Liver (tissue), 9 donors: Measurements from ENCODE around the gene TPM4. TPM values are rescaled to one million over a fixed set of nuclear protein-coding genes. Genes with fewer than 3 reads are reported as not detected.
A peak's percentile ranks its signal among the peaks of the same experiment; 100 is the strongest.

Source experiments
- DNase-seq: peaks from one replicate; pipeline ENCODE4 v3.0.0-alpha.2; 2017; ENCODE audit warnings: low spot score
- H3K27ac ChIP-seq, 2 donors: one replicate each; pipeline ENCODE4 v1.7.0; 2013; ENCODE audit warnings: inconsistent platforms in 2 of 2, low read length in 2 of 2, control low read depth in 1 of 2, low read depth in 1 of 2, mild to moderate bottlenecking in 1 of 2
- H3K27me3 ChIP-seq, 4 donors: one replicate each; pipeline versions ENCODE4 v1.6.1 to v1.7.0; 2013; ENCODE audit warnings: low read length in 3 of 4, inconsistent platforms in 1 of 4, mild to moderate bottlenecking in 1 of 4, moderate library complexity in 1 of 4; ENCODE audit not compliant: control insufficient read depth in 4 of 4, insufficient read depth in 4 of 4
- H3K36me3 ChIP-seq, 4 donors: one replicate each; pipeline versions ENCODE4 v1.6.1 to v1.7.0; 2013; ENCODE audit warnings: low read length in 3 of 4, mild to moderate bottlenecking in 3 of 4, low read depth in 1 of 4, moderate library complexity in 1 of 4; ENCODE audit not compliant: control insufficient read depth in 4 of 4, insufficient read depth in 3 of 4
- H3K4me1 ChIP-seq, 4 donors: one replicate each; pipeline versions ENCODE4 v1.6.1 to v1.7.0; 2013; ENCODE audit warnings: low read length in 3 of 4, mild to moderate bottlenecking in 3 of 4, moderate library complexity in 1 of 4; ENCODE audit not compliant: control insufficient read depth in 4 of 4, insufficient read depth in 4 of 4
- H3K4me3 ChIP-seq, 3 donors: one replicate each; pipeline versions ENCODE4 v1.6.1 to v1.7.0; 2013; ENCODE audit warnings: low read length in 3 of 3, control low read depth in 1 of 3, low read depth in 1 of 3, mild to moderate bottlenecking in 1 of 3
- H3K9ac ChIP-seq, 2 donors: one replicate each; pipeline ENCODE4 v1.7.0; 2013; ENCODE audit warnings: low read length in 2 of 2, mild to moderate bottlenecking in 2 of 2, moderate library complexity in 2 of 2, control low read depth in 1 of 2, low read depth in 1 of 2
- H3K9me3 ChIP-seq, 4 donors: one replicate each; pipeline versions ENCODE4 v1.6.1 to v1.7.0; 2013; ENCODE audit warnings: low read length in 3 of 4; ENCODE audit not compliant: control insufficient read depth in 4 of 4
- ATF3 ChIP-seq: IDR thresholded peaks from 2 replicates; pipeline ENCODE4 v1.6.1; 2016; ENCODE audit warnings: antibody characterized with exemption
- CTCF ChIP-seq: fragments of 150-350 bp; IDR thresholded peaks from 2 replicates; pipeline ENCODE4 v1.5.1; 2017; ENCODE audit warnings: improper control_type of control experiment, low read depth, low read length; ENCODE audit not compliant: missing input control
- EGR1 ChIP-seq, 2 donors: IDR thresholded peaks; 2 replicates each; pipeline ENCODE4 v1.6.1; 2016 to 2018; ENCODE audit warnings: antibody characterized with exemption in 2 of 2, low read depth in 2 of 2
- GABPA ChIP-seq, 2 donors: IDR thresholded peaks in 1 of 2; conservative IDR thresholded peaks in 1 of 2; 2 replicates each; pipeline ENCODE4 v1.6.1; 2016; ENCODE audit warnings: antibody characterized with exemption in 2 of 2, mild to moderate bottlenecking in 1 of 2, moderate library complexity in 1 of 2
- HNF4A ChIP-seq, 2 donors: conservative IDR thresholded peaks; 2 replicates each; pipeline ENCODE4 v1.6.1; 2016; ENCODE audit warnings: antibody characterized with exemption in 2 of 2, mild to moderate bottlenecking in 2 of 2
- HNF4G ChIP-seq: IDR thresholded peaks from 2 replicates; pipeline ENCODE4 v1.6.1; 2016; ENCODE audit warnings: antibody characterized with exemption
- JUND ChIP-seq, 2 donors: IDR thresholded peaks; 2 replicates each; pipeline ENCODE4 v1.6.1; 2016; ENCODE audit warnings: antibody characterized with exemption in 2 of 2
- MAX ChIP-seq: IDR thresholded peaks from 2 replicates; pipeline ENCODE4 v1.6.1; 2016; ENCODE audit warnings: antibody characterized with exemption
- NR2F2 ChIP-seq: IDR thresholded peaks from 2 replicates; pipeline ENCODE4 v1.6.1; 2016; ENCODE audit warnings: antibody characterized with exemption
- RAD21 ChIP-seq, 2 donors: IDR thresholded peaks; 2 replicates each; pipeline ENCODE4 v1.6.1; 2016; ENCODE audit warnings: antibody characterized with exemption in 2 of 2, mild to moderate bottlenecking in 2 of 2
- RXRA ChIP-seq, 2 donors: IDR thresholded peaks; 2 replicates each; pipeline ENCODE4 v1.6.1; 2017 to 2018; ENCODE audit warnings: antibody characterized with exemption in 2 of 2, mild to moderate bottlenecking in 1 of 2
- SP1 ChIP-seq: IDR thresholded peaks from 2 replicates; pipeline ENCODE4 v1.6.1; 2018; ENCODE audit warnings: antibody characterized with exemption, mild to moderate bottlenecking
- TAF1 ChIP-seq: conservative IDR thresholded peaks from 2 replicates; pipeline ENCODE4 v1.6.1; 2016; ENCODE audit warnings: antibody characterized with exemption, mild to moderate bottlenecking
- YY1 ChIP-seq: IDR thresholded peaks from 2 replicates; pipeline ENCODE4 v1.6.1; 2016; ENCODE audit warnings: antibody characterized with exemption, mild to moderate bottlenecking
- ZBTB33 ChIP-seq: IDR thresholded peaks from 2 replicates; pipeline ENCODE4 v1.6.1; 2016; ENCODE audit warnings: antibody characterized with exemption
- WGBS: extraction: QIAGEN DNeasy Blood & Tissue Kit; methylation state at CpG from one replicate; pipeline ENCODE4 v1.1.7; 2013; 5-methylcytosine and 5-hydroxymethylcytosine counted together
- polyA plus RNA-seq, 2 donors: library from polyadenylated mRNA; stranded (reverse) in 1 of 2; unstranded in 1 of 2; fragments of 200-250 nt in 1 of 2; fragments of >200 nt in 1 of 2; fragmentation: Nextera tagmentation in 1 of 2; extraction: Ambion mirVana in 1 of 2; gene quantifications; one replicate each; pipeline versions ENCODE4 v1.2.1 to v1.2.3, GENCODE V29; 2013 to 2015
- total RNA-seq, 2 donors: library from RNA; depleted of rRNA; stranded (reverse); fragments of >200 nt; gene quantifications; one replicate each; pipeline ENCODE4 v1.2.3, GENCODE V29; 2014
- donor health status: healthy.
- donor health status: healthy.
- donor health status: healthy.
- donor health status: healthy.
- donor health status: healthy.

Gene TPM4
- total and polyA plus RNA-seq, 4 donors: 19.8 to 59.9 (median 43.4) TPM

GRCh38 chr19:16060294-16060693 lies 16.0 kb upstream of the TPM4 start:
- TF ChIP-seq ZBTB33 (no peak), CTCF (no peak), ATF3 (no peak), MAX (no peak), RXRA (IDR thresholded peaks at IDR 0.05) (no peak), YY1 (no peak), HNF4G (no peak), RAD21 (IDR thresholded peaks at IDR 0.05) (no peak), EGR1 (IDR thresholded peaks at IDR 0.05; ENCODE audit: low read depth in 2 of 2) (no peak)
- no peak for DNase-seq
- H3K4me1 ChIP-seq: no peaks in the 10 kb centered on the region
- no peak overlapping the region for H3K27ac ChIP-seq
- H3K9ac ChIP-seq: no peak overlapping the region
- peaks cover 0 to 15% (median 3%) of the 10 kb centered on the region in 4 donors for H3K9me3 ChIP-seq
- no peak overlapping the region for H3K4me3 ChIP-seq
- no peaks in the 10 kb centered on the region for H3K27me3 ChIP-seq
- H3K36me3 ChIP-seq: no peaks in the 10 kb centered on the region
- WGBS: 53% methylated on average over 2 of the region's 2 CpGs

GRCh38 chr19:16061943-16062342 lies 14.4 kb upstream of the TPM4 start:
- no peaks in the 10 kb centered on the region for H3K36me3 ChIP-seq
- no peak overlapping the region for H3K4me3 ChIP-seq
- no peaks in the 10 kb centered on the region for H3K27me3 ChIP-seq
- peaks cover 0 to 6% (median 3%) of the 10 kb centered on the region in 4 donors for H3K9me3 ChIP-seq
- no peak for DNase-seq
- H3K4me1 ChIP-seq: no peaks in the 10 kb centered on the region
- no peak for TF ChIP-seq JUND (IDR thresholded peaks at IDR 0.05)
- no peak overlapping the region for H3K9ac ChIP-seq
- 69% methylated on average over 4 of the region's 4 CpGs for WGBS
- H3K27ac ChIP-seq: no peak overlapping the region

- H3K27ac ChIP-seq: no peak overlapping the region
- H3K9ac ChIP-seq: no peak overlapping the region
- 72% methylated on average over 2 of the region's 2 CpGs for WGBS
- H3K4me1 ChIP-seq: no peaks in the 10 kb centered on the region
- TF ChIP-seq HNF4A (conservative IDR thresholded peaks at IDR 0.05) (no peak), TAF1 (no peak), RAD21 (IDR thresholded peaks at IDR 0.05) (peak; percentile 47 to 71), NR2F2 (no peak), HNF4G (no peak), YY1 (no peak), ATF3 (no peak), EGR1 (IDR thresholded peaks at IDR 0.05; ENCODE audit: low read depth in 2 of 2) (no peak), CTCF (peak; percentile 83), MAX (no peak), SP1 (no peak), GABPA (IDR thresholded peaks at IDR 0.05 in 1 of 2, conservative IDR thresholded peaks at IDR 0.05 in 1 of 2) (no peak)
- H3K36me3 ChIP-seq: no peaks in the 10 kb centered on the region
- peak; percentile 61 for DNase-seq
- H3K9me3 ChIP-seq: peaks cover 0 to 2% (median under 1%) of the 10 kb centered on the region in 4 donors
- H3K27me3 ChIP-seq: no peaks in the 10 kb centered on the region
- H3K4me3 ChIP-seq: no peak overlapping the region
Observed at GRCh38 chr19:16062789-16063188, 13.5 kb upstream of the TPM4 start.
